GM21447 (cell line): ENCODE results near the gene SPA17.
A peak's percentile ranks its signal among the peaks of the same experiment; 100 is the strongest.

Experiments used
- ATAC-seq: cut with Tn5 transposase; IDR thresholded peaks from one replicate; pipeline ENCODE4 v1.9.1; 2021; ENCODE audit not compliant: unreplicated experiment

The SPA17 gene

GRCh38 chr11:124722176-124722575 is 48.5 kb downstream of the SPA17 start:
- no peak for ATAC-seq

GRCh38 chr11:124724979-124725718 is 51.4 kb downstream of the SPA17 start:
- ATAC-seq, result peak; percentile 93

GRCh38 chr11:124725719-124726105 is 52.0 kb downstream of the SPA17 start:
- ATAC-seq, result peak; percentile 18

- ATAC-seq, result no peak
Measured at GRCh38 chr11:124727474-124727873, 53.8 kb downstream of the SPA17 start.

- ATAC-seq, result no peak
Measured at GRCh38 chr11:124728134-124728533, 54.4 kb downstream of the SPA17 start.

GRCh38 chr11:124729571-124729970 is 55.9 kb downstream of the SPA17 start:
- no peak for ATAC-seq

- no peak for ATAC-seq
Measured at GRCh38 chr11:124732230-124732629, 58.5 kb downstream of the SPA17 start.

GRCh38 chr11:124736736-124737135 is 63.0 kb downstream of the SPA17 start:
- no peak for ATAC-seq

GRCh38 chr11:124737638-124738305 is 64.1 kb downstream of the SPA17 start:
- ATAC-seq, result no peak

GRCh38 chr11:124738713-124739478 is 65.2 kb downstream of the SPA17 start:
- ATAC-seq, result no peak

- peak; percentile 95 for ATAC-seq
Measured at GRCh38 chr11:124739479-124740276, 66.0 kb downstream of the SPA17 start, which contains the start of gene NRGN. Gene NRGN, plus strand, starts transcription at chr11:124739942. Its CDS starts 143 bp downstream, at chr11:124740085.

GRCh38 chr11:124740277-124740882 is 66.7 kb downstream of the SPA17 start:
- peak; percentile 46 for ATAC-seq

- no peak for ATAC-seq
Measured at GRCh38 chr11:124742555-124742954, 68.9 kb downstream of the SPA17 start.

- ATAC-seq, result no peak
Measured at GRCh38 chr11:124743050-124743449, 69.3 kb downstream of the SPA17 start.

- ATAC-seq, result no peak
Measured at GRCh38 chr11:124745270-124745834, 71.6 kb downstream of the SPA17 start.

- peak; percentile 28 for ATAC-seq
Measured at GRCh38 chr11:124745835-124746620, 72.3 kb downstream of the SPA17 start.

- ATAC-seq, result peak; percentile 91
Measured at GRCh38 chr11:124746621-124747243, 73.0 kb downstream of the SPA17 start.
